Hepatocyte (in vitro differentiated cells): Measurements from ENCODE around the gene ASCL3.

Experiments used
- CTCF ChIP-seq: fragments of 200-600 bp; sonication (generic); IDR thresholded peaks from 2 replicates; pipeline ENCODE4 v1.5.1; 2016; ENCODE audit warnings: antibody characterized with exemption, mild to moderate bottlenecking; ENCODE audit not compliant: poor library complexity
- EZH2phosphoT487 ChIP-seq: fragments of 200-600 bp; sonication (generic); IDR thresholded peaks from one replicate; pipeline ENCODE4 v1.6.1; 2018; ENCODE audit warnings: antibody characterized with exemption, mild to moderate bottlenecking, low read depth, moderate library complexity; ENCODE audit not compliant: unreplicated experiment, severe bottlenecking

DNA sequence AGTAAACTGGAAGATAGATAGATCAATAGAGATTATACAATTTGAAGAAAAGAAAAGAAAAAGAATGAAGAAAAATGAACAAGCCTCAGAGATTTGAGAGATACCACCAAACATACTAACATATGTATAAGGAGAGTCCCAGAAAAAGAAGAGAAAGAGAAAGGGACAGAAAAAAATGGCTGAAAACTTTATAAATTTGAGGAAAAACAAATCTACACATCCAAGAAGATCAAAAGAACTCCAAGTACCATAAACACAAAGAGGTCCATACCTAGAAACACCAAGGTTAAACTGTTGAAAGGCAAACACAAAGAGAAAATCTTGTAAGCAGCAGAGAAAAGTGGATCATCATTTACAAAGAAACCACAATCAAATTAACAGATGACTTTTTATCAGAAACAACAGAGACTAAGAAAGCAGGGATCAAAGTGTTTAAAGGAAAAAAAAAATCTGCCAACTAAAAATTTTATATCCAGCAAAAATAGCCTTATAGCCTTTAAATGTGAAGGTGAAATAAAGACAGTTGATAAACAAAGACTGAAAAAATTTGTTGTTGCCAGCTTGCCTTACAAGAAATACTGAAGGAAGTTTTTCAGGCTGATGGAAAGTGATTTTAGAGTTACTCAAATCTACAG lies 43.6 kb downstream of the ASCL3 start:
- no peak for TF ChIP-seq CTCF
- no peak for TF ChIP-seq EZH2phosphoT487
